ENCODE measurements around the gene RNF152. TPM values are rescaled to one million over a fixed set of nuclear protein-coding genes. Genes with fewer than 3 reads are reported as not detected.

The RNF152 gene
- total RNA-seq, 4 donors from 2014 or later: 6.8 to 23.1 (median 15.9) TPM

GRCh38 chr18:61844726-61845125, 48.1 kb downstream of the RNF152 start:
- Histone ChIP-seq H3K4me3 (no peak overlapping the region), H3K27me3 (no peaks in the 10 kb centered on the region), H3K4me1 (peaks cover 0 to 8% (median 0%) of the 10 kb centered on the region in 3 donors), H3K36me3 (no peaks in the 10 kb centered on the region), H3K27ac (no peak overlapping the region), H3K9me3 (no peaks in the 10 kb centered on the region)
- WGBS, 2 donors: 71 to 93% methylated on average over 4 of the region's 4 CpGs
- no peak for DNase-seq
- TF ChIP-seq CTCF (IDR thresholded peaks at IDR 0.05): no peak
- TF ChIP-seq POLR2A (IDR thresholded peaks at IDR 0.05): no peak
- intact Hi-C loops (cut with DNase I): no loop called here

GRCh38 chr18:61842146-61842545, 50.7 kb downstream of the RNF152 start:
- Histone ChIP-seq H3K9me3 (no peaks in the 10 kb centered on the region), H3K4me1 (peaks cover 0 to 8% (median 0%) of the 10 kb centered on the region in 3 donors), H3K27me3 (no peaks in the 10 kb centered on the region), H3K36me3 (no peaks in the 10 kb centered on the region), H3K27ac (peak overlapping the region in 2 of 4 donors; percentile 7), H3K4me3 (no peak overlapping the region)
- TF ChIP-seq POLR2A (IDR thresholded peaks at IDR 0.05): no peak
- no peak for TF ChIP-seq CTCF (IDR thresholded peaks at IDR 0.05)
- intact Hi-C loops (cut with DNase I): no loop called here
- 58 to 60% methylated on average over 2 of the region's 2 CpGs for WGBS, 2 donors
- DNase-seq: no peak

GRCh38 chr18:61841706-61842105, 51.1 kb downstream of the RNF152 start:
- WGBS, 2 donors: 66 to 76% methylated on average over 3 of the region's 3 CpGs
- no peak overlapping the region for H3K4me3 ChIP-seq
- no peaks in the 10 kb centered on the region for H3K9me3 ChIP-seq
- DNase-seq: no peak
- intact Hi-C loops (cut with DNase I): no loop called here
- no peaks in the 10 kb centered on the region for H3K36me3 ChIP-seq
- TF ChIP-seq POLR2A (IDR thresholded peaks at IDR 0.05): no peak
- TF ChIP-seq CTCF (IDR thresholded peaks at IDR 0.05): no peak
- H3K27me3 ChIP-seq: no peaks in the 10 kb centered on the region
- peak overlapping the region in 1 of 4 donors; percentile 7 for H3K27ac ChIP-seq
- peaks cover 0 to 8% (median 0%) of the 10 kb centered on the region in 3 donors for H3K4me1 ChIP-seq

- WGBS, 2 donors: 67 to 70% methylated on average over 1 of the region's 1 CpG
- Histone ChIP-seq H3K9me3 (peaks cover 0 to 5% (median 0%) of the 10 kb centered on the region in 3 donors), H3K4me3 (no peak overlapping the region), H3K4me1 (peaks cover 0 to 8% (median 0%) of the 10 kb centered on the region in 3 donors), H3K27me3 (no peaks in the 10 kb centered on the region), H3K27ac (no peak overlapping the region), H3K36me3 (peaks cover 0 to 4% (median 0%) of the 10 kb centered on the region in 3 donors)
- intact Hi-C loops (cut with DNase I): no loop called here
- no peak for DNase-seq
- TF ChIP-seq POLR2A (IDR thresholded peaks at IDR 0.05) (no peak), CTCF (IDR thresholded peaks at IDR 0.05) (no peak)
These were observed 52.5 kb downstream of the RNF152 start for GRCh38 chr18:61840324-61840723.

GRCh38 chr18:61838521-61838920, 54.3 kb downstream of the RNF152 start:
- Histone ChIP-seq H3K9me3 (peaks cover 0 to 5% (median 0%) of the 10 kb centered on the region in 3 donors), H3K36me3 (peaks cover 0 to 4% (median 0%) of the 10 kb centered on the region in 3 donors), H3K4me1 (peaks cover 0 to 17% (median 0%) of the 10 kb centered on the region in 3 donors), H3K27ac (no peak overlapping the region), H3K27me3 (no peaks in the 10 kb centered on the region), H3K4me3 (no peak overlapping the region)
- no peak for TF ChIP-seq CTCF (IDR thresholded peaks at IDR 0.05)
- no peak for TF ChIP-seq POLR2A (IDR thresholded peaks at IDR 0.05)
- WGBS, 2 donors: 79 to 89% methylated on average over 5 of the region's 5 CpGs
- no peak for DNase-seq
- intact Hi-C loops (cut with DNase I): no loop called here

Measured in esophagus squamous epithelium (tissue), 5 donors.